SK-N-SH (cell line): ENCODE results near the gene RBMS3. TPM values are rescaled to one million over a fixed set of nuclear protein-coding genes. Genes with fewer than 3 reads are reported as not detected.

Experiments
- CTCF ChIA-PET: fragments of 300-600, 350-600 bp; formaldehyde crosslinking; extraction: SDS; loops from one replicate; lab custom pipeline; 2021; lab: Yijun Ruan, JAX
- POLR2A ChIA-PET: fragments of 350-600 bp; sonication (Branson Sonifier 250); formaldehyde crosslinking; extraction: SDS; loops from one replicate; lab custom pipeline; 2020; ENCODE audit warnings: antibody characterized with exemption, inconsistent platforms; lab: Yijun Ruan, JAX
- DNase-seq: peaks from one replicate; pipeline ENCODE4 v3.0.0; 2012
- H2AFZ ChIP-seq: fragments of 200-600 bp; sonication (generic); 2 replicates; pipeline ENCODE4 v1.8.1; 2016; ENCODE audit warnings: antibody characterized with exemption, mild to moderate bottlenecking, low read depth
- H3F3A ChIP-seq: fragments of 200-600 bp; sonication (generic); replicated peaks from 2 replicates; pipeline ENCODE3; 2016; ENCODE audit warnings: antibody characterized with exemption, mild to moderate bottlenecking; ENCODE audit not compliant: insufficient read depth
- H3K27ac ChIP-seq, 2 experiments: fragments of 200-500 bp in 1 of 2; fragments of 200-600 bp in 1 of 2; sonication (Bioruptor generic) in 1 of 2; sonication (generic), shearing (Covaris generic) in 1 of 2; 2 replicates each; pipeline versions ENCODE4 v1.5.1 to v1.6.1; 2014 to 2016; ENCODE audit warnings: low read depth in 2 of 2, inconsistent platforms in 1 of 2, low read length in 1 of 2, mild to moderate bottlenecking in 1 of 2, mixed read lengths in 1 of 2
- H3K27me3 ChIP-seq: fragments of 200-600 bp; sonication (generic), shearing (Covaris generic); 2 replicates; pipeline ENCODE4 v1.6.1; 2016; ENCODE audit warnings: mixed run types; ENCODE audit not compliant: insufficient read depth
- H3K36me3 ChIP-seq, 2 experiments: fragments of 200-500 bp in 1 of 2; fragments of 200-600 bp in 1 of 2; sonication (Bioruptor generic) in 1 of 2; sonication (generic) in 1 of 2; replicated peaks in 1 of 2; 2 replicates each; pipeline versions ENCODE3 to v1.5.1; 2014 to 2016; ENCODE audit warnings: low read length in 1 of 2, mild to moderate bottlenecking in 1 of 2; ENCODE audit not compliant: insufficient read depth in 2 of 2, control insufficient read depth in 1 of 2
- H3K4me1 ChIP-seq, 2 experiments: fragments of 200-500 bp in 1 of 2; fragments of 200-600 bp in 1 of 2; sonication (Bioruptor generic) in 1 of 2; sonication (generic), shearing (Covaris generic) in 1 of 2; 2 replicates each; pipeline versions ENCODE4 v1.5.1 to v1.6.1; 2014 to 2016; ENCODE audit warnings: low read depth in 1 of 2, low read length in 1 of 2, mixed run types in 1 of 2; ENCODE audit not compliant: insufficient read depth in 2 of 2, control insufficient read depth in 1 of 2
- H3K4me2 ChIP-seq: fragments of 200-600 bp; sonication (generic), shearing (Covaris generic); 2 replicates; pipeline ENCODE4 v1.6.1; 2017; ENCODE audit warnings: mixed run types
- H3K4me3 ChIP-seq, 2 experiments: fragments of 200-500 bp in 1 of 2; fragments of 200-600 bp in 1 of 2; sonication (Bioruptor generic) in 1 of 2; sonication (generic), shearing (Covaris generic) in 1 of 2; 2 replicates each; pipeline versions ENCODE4 v1.5.1 to v1.8.1; 2014 to 2016; ENCODE audit warnings: low read depth in 2 of 2, inconsistent platforms in 1 of 2, low read length in 1 of 2, mild to moderate bottlenecking in 1 of 2, mixed read lengths in 1 of 2, moderate library complexity in 1 of 2
- H3K79me2 ChIP-seq: fragments of 200-600 bp; sonication (generic); 2 replicates; pipeline ENCODE4 v1.8.1; 2017; ENCODE audit warnings: mild to moderate bottlenecking; ENCODE audit not compliant: insufficient read depth
- H3K9ac ChIP-seq: fragments of 200-600 bp; sonication (generic); 2 replicates; pipeline ENCODE4 v1.6.1; 2017; ENCODE audit warnings: mixed run types
- H3K9me2 ChIP-seq: fragments of 200-600 bp; sonication (generic); 2 replicates; pipeline ENCODE4 v1.6.1; 2017; ENCODE audit warnings: mixed run types
- H3K9me3 ChIP-seq: fragments of 200-600 bp; sonication (generic); 2 replicates; pipeline ENCODE4 v1.6.1; 2017; ENCODE audit warnings: mixed run types, mild to moderate bottlenecking, moderate library complexity
- H4K20me1 ChIP-seq: fragments of 200-600 bp; sonication (generic); 2 replicates; pipeline ENCODE4 v1.6.1; 2017; ENCODE audit warnings: mild to moderate bottlenecking, mixed run types; ENCODE audit not compliant: insufficient read depth
- CHD2 ChIP-seq: fragments of 150-350 bp; IDR thresholded peaks from 2 replicates; pipeline ENCODE4 v1.6.1; 2018; ENCODE audit warnings: low read length; ENCODE audit not compliant: partially characterized antibody
- EZH2phosphoT487 ChIP-seq: fragments of 200-600 bp; sonication (generic); IDR thresholded peaks from 2 replicates; pipeline ENCODE4 v1.6.1; 2017; ENCODE audit warnings: low read depth, mixed run types, mild to moderate bottlenecking, antibody characterized with exemption, moderate library complexity, borderline replicate concordance
- NRF1 ChIP-seq: IDR thresholded peaks from 2 replicates; pipeline ENCODE4 v1.6.1; 2012; ENCODE audit warnings: low read depth, mild to moderate bottlenecking, low read length
- POLR2AphosphoS5 ChIP-seq: IDR thresholded peaks from 2 replicates; pipeline ENCODE4 v1.6.1; 2012; ENCODE audit warnings: low read depth, low read length
- RAD21 ChIP-seq: IDR thresholded peaks from 2 replicates; pipeline ENCODE4 v1.6.1; 2012; ENCODE audit warnings: mild to moderate bottlenecking, low read length
- RCOR1 ChIP-seq: fragments of 150-350 bp; IDR thresholded peaks from 2 replicates; pipeline ENCODE4 v1.6.1; 2017; ENCODE audit warnings: antibody characterized with exemption, low read length
- SMC3 ChIP-seq: IDR thresholded peaks from 2 replicates; pipeline ENCODE4 v1.6.1; 2012; ENCODE audit warnings: low read depth, low read length, improper control_type of control experiment
- TAF1 ChIP-seq: IDR thresholded peaks from 2 replicates; pipeline ENCODE4 v1.6.1; 2012; ENCODE audit warnings: low read depth, mild to moderate bottlenecking, low read length, moderate library complexity, borderline replicate concordance
- TCF12 ChIP-seq: IDR thresholded peaks from 2 replicates; pipeline ENCODE4 v1.4.0; 2012
- WGBS: methylation state at CpG from one replicate; pipeline ENCODE4 v1.1.6; 2017; ENCODE audit warnings: low lambda C conversion rate; 5-methylcytosine and 5-hydroxymethylcytosine counted together
- polyA plus RNA-seq, 3 experiments: library from polyadenylated mRNA; depleted of rRNA; stranded (reverse); fragments of >200 nt; gene quantifications; 2 replicates each; pipeline ENCODE4 v1.2.3, GENCODE V29; 2012
- TF ChIP-seq, protein P1 (sequence below): IDR thresholded peaks from 2 replicates; pipeline ENCODE4 v1.4.0; 2012; ENCODE audit warnings: low read depth, borderline replicate concordance
- TF ChIP-seq, protein P2 (sequence below): IDR thresholded peaks from 2 replicates; pipeline ENCODE4; 2012
- TF ChIP-seq, protein P3 (sequence below): fragments of 150-350 bp; IDR thresholded peaks from 2 replicates; pipeline ENCODE4 v1.6.1; 2017; ENCODE audit warnings: antibody characterized with exemption, low read length, low read depth, borderline replicate concordance

The RBMS3 gene
- polyA plus RNA-seq, 1 of the 3 experiments (the other 2 are of a cell fraction): 8.2 TPM

DNA sequence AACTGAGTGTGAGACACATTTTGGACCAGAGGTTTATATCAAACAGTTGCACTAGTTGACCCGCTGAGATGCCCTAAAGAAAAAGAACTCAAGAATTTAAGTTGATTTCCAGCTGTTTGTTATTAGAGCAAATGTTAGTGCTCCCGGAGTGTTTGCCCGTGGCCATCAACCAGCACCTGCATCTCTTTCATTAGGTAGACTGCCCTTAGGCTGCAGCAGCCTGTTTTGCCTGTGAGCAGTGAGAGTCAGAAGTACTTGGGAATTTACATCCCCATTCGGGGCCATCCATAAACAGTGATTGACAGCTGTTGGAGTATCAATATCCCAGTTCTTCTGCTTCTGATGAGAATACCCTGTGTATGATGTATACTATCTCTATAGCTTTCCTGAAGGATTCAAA, 492.6 kb downstream of the RBMS3 start:
- Histone ChIP-seq H3K79me2 (no peaks in the 10 kb centered on the region), H3K27me3 (no peaks in the 10 kb centered on the region), H3K9me2 (no peaks in the 10 kb centered on the region), H3K4me1 (peaks cover 0 to 5% of the 10 kb centered on the region in 2 experiments; a peak in 2 of 4 replicates), H3K36me3 (peaks cover 0 to 7% of the 10 kb centered on the region in 2 experiments), H3F3A (no peaks in the 10 kb centered on the region), H3K9me3 (no peaks in the 10 kb centered on the region), H3K27ac (peak overlapping the region in 1 of 2 experiments; percentile 62; a peak in 2 of 4 replicates), H4K20me1 (no peaks in the 10 kb centered on the region), H3K4me2 (no peak overlapping the region), H2AFZ (no peak overlapping the region), H3K9ac (no peak overlapping the region), H3K4me3 (no peak overlapping the region)
- ChIA-PET POLR2A (no interaction called here), CTCF (no interaction called here)
- DNase-seq: no peak
- TF ChIP-seq TAF1 (no peak), POLR2AphosphoS5 (no peak), NRF1 (no peak), SMC3 (no peak), EZH2phosphoT487 (no peak), RCOR1 (no peak), RAD21 (no peak)
- TF ChIP-seq, protein P1, sequence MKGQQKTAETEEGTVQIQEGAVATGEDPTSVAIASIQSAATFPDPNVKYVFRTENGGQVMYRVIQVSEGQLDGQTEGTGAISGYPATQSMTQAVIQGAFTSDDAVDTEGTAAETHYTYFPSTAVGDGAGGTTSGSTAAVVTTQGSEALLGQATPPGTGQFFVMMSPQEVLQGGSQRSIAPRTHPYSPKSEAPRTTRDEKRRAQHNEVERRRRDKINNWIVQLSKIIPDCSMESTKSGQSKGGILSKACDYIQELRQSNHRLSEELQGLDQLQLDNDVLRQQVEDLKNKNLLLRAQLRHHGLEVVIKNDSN: no peak
- TF ChIP-seq, protein P2, sequence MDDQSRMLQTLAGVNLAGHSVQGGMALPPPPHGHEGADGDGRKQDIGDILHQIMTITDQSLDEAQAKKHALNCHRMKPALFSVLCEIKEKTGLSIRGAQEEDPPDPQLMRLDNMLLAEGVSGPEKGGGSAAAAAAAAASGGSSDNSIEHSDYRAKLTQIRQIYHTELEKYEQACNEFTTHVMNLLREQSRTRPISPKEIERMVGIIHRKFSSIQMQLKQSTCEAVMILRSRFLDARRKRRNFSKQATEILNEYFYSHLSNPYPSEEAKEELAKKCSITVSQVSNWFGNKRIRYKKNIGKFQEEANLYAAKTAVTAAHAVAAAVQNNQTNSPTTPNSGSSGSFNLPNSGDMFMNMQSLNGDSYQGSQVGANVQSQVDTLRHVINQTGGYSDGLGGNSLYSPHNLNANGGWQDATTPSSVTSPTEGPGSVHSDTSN: no peak
- 93% methylated on average over 3 of the region's 4 CpGs for WGBS

DNA sequence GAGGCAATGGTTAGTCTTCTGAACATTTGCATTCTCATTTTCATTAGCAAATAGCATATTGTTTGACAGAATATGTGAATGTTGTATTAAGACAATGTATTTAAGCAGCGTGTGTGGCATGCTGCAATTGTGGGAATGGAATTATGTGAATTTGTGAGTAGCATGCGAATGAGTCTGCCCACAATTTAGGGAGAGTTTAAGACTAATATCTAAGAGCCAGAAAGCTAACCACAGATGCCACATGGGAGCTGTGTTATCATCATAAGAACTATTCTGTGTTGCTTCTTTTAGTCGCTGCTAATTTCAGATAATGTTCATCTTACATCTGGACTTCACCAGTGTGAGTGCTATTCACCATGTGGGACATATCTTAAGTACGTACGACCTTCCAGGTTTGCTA, 494.5 kb downstream of the RBMS3 start:
- Histone ChIP-seq H3K4me1 (peaks cover 0 to 5% of the 10 kb centered on the region in 2 experiments; a peak in 2 of 4 replicates), H3K27ac (peak overlapping the region in 1 of 2 experiments; percentile 39; a peak in 1 of 4 replicates), H3K9me2 (no peaks in the 10 kb centered on the region), H3K9me3 (no peaks in the 10 kb centered on the region)
- TF ChIP-seq, protein P3, sequence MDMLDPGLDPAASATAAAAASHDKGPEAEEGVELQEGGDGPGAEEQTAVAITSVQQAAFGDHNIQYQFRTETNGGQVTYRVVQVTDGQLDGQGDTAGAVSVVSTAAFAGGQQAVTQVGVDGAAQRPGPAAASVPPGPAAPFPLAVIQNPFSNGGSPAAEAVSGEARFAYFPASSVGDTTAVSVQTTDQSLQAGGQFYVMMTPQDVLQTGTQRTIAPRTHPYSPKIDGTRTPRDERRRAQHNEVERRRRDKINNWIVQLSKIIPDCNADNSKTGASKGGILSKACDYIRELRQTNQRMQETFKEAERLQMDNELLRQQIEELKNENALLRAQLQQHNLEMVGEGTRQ: no peak
- TF ChIP-seq POLR2AphosphoS5: no peak
- no peak for TF ChIP-seq TCF12
- TF ChIP-seq CHD2: no peak
- TF ChIP-seq, protein P1: no peak
- TF ChIP-seq, protein P2: no peak
- TF ChIP-seq NRF1: no peak
- TF ChIP-seq RAD21: no peak
- TF ChIP-seq, all 33 proteins: peak for 0
- H3K4me3 ChIP-seq: no peak overlapping the region
- no peak overlapping the region for H3K4me2 ChIP-seq
- CTCF ChIA-PET: interaction anchor here (0.7 to 1.2 kb wide), 2 partner anchors 13 to 16 kb away, joined by 3 to 4 read pairs; no protein-coding TSS in a partner anchor
- H4K20me1 ChIP-seq: no peaks in the 10 kb centered on the region
- H2AFZ ChIP-seq: no peak overlapping the region
- no peaks in the 10 kb centered on the region for H3F3A ChIP-seq
- H3K36me3 ChIP-seq: peaks cover 0 to 8% of the 10 kb centered on the region in 2 experiments
- no peak overlapping the region for H3K9ac ChIP-seq
- WGBS: 92% methylated on average over 5 of the region's 5 CpGs
- POLR2A ChIA-PET: no interaction called here
- no peaks in the 10 kb centered on the region for H3K79me2 ChIP-seq
- H3K27me3 ChIP-seq: no peaks in the 10 kb centered on the region
- DNase-seq: no peak
